Astrocyte (in vitro differentiated cells and primary cell): ENCODE results near the gene CHMP6. TPM values are rescaled to one million over a fixed set of nuclear protein-coding genes. Genes with fewer than 3 reads are reported as not detected.
A peak's percentile ranks its signal among the peaks of the same experiment; 100 is the strongest.

Experiments
- DNase-seq: peaks from one replicate; pipeline ENCODE4 v3.0.0-alpha.2; 2010; ENCODE audit warnings: low read depth
- FAIRE-seq: peaks from 2 replicates; lab custom pipeline; 2011; peaks lifted over from hg19 to GRCh38; lab: Jason Lieb, UNC
- H2AFZ ChIP-seq: 2 replicates; pipeline ENCODE4 v1.6.0; 2012; ENCODE audit warnings: low read depth, low read length, inconsistent platforms
- H3K27ac ChIP-seq: 2 replicates; pipeline ENCODE4 v1.5.1; 2011; ENCODE audit warnings: low read depth, low read length, inconsistent platforms
- H3K27me3 ChIP-seq: 2 replicates; pipeline ENCODE4 v1.6.0; 2011; ENCODE audit warnings: low read length, inconsistent platforms; ENCODE audit not compliant: insufficient read depth
- H3K36me3 ChIP-seq: 2 replicates; pipeline ENCODE4 v1.5.1; 2011; ENCODE audit warnings: low read length, inconsistent platforms; ENCODE audit not compliant: insufficient read depth
- H3K4me1 ChIP-seq: 2 replicates; pipeline ENCODE4 v1.5.1; 2011; ENCODE audit warnings: low read length, inconsistent platforms; ENCODE audit not compliant: insufficient read depth
- H3K4me2 ChIP-seq: 2 replicates; pipeline ENCODE4 v1.6.0; 2012; ENCODE audit warnings: low read length, inconsistent platforms
- H3K4me3 ChIP-seq: 2 replicates; pipeline ENCODE4 v1.5.1; 2011; ENCODE audit warnings: low read depth, mild to moderate bottlenecking, low read length, inconsistent platforms; ENCODE audit not compliant: insufficient read depth
- H3K79me2 ChIP-seq: 2 replicates; pipeline ENCODE4 v1.6.0; 2012; ENCODE audit warnings: mild to moderate bottlenecking, low read length, inconsistent platforms; ENCODE audit not compliant: insufficient read depth
- H3K9ac ChIP-seq: 2 replicates; pipeline ENCODE4 v1.6.0; 2012; ENCODE audit warnings: mild to moderate bottlenecking, low read length, inconsistent platforms
- H3K9me3 ChIP-seq: 2 replicates; pipeline ENCODE4 v1.5.1; 2012; ENCODE audit warnings: low read depth, mild to moderate bottlenecking, low read length, inconsistent platforms; ENCODE audit not compliant: insufficient read depth
- H4K20me1 ChIP-seq: 2 replicates; pipeline ENCODE4 v1.6.0; 2012; ENCODE audit warnings: low read length, inconsistent platforms; ENCODE audit not compliant: insufficient read depth
- H3K27ac Mint-ChIP-seq: one replicate; pipeline ENCODE4 v1.8.0; 2021; ENCODE audit warnings: mild to moderate bottlenecking, mixed read lengths; ENCODE audit not compliant: unreplicated experiment
- H3K27me3 Mint-ChIP-seq: one replicate; pipeline ENCODE4 v1.8.0; 2021; ENCODE audit warnings: low read depth, mixed read lengths; ENCODE audit not compliant: unreplicated experiment
- H3K36me3 Mint-ChIP-seq: one replicate; pipeline ENCODE4 v1.8.0; 2021; ENCODE audit warnings: low read depth, mixed read lengths; ENCODE audit not compliant: unreplicated experiment
- H3K4me1 Mint-ChIP-seq: one replicate; pipeline ENCODE4 v1.8.0; 2021; ENCODE audit warnings: low read depth, mixed read lengths; ENCODE audit not compliant: unreplicated experiment
- H3K4me3 Mint-ChIP-seq: one replicate; pipeline ENCODE4 v1.8.0; 2021; ENCODE audit warnings: mild to moderate bottlenecking, moderate library complexity, mixed read lengths; ENCODE audit not compliant: unreplicated experiment
- H3K9me3 Mint-ChIP-seq: one replicate; pipeline ENCODE4 v1.8.0; 2021; ENCODE audit warnings: mild to moderate bottlenecking, mixed read lengths; ENCODE audit not compliant: unreplicated experiment
- EZH2 ChIP-seq: IDR thresholded peaks from 2 replicates; pipeline ENCODE4 v1.6.1; 2012; ENCODE audit warnings: mild to moderate bottlenecking, low read length, inconsistent platforms; ENCODE audit not compliant: insufficient read depth
- total RNA-seq: library from RNA; stranded (reverse); gene quantifications from 2 replicates; pipeline ENCODE4 v1.2.1, GENCODE V29; 2021
- TF ChIP-seq, protein P1 (sequence below): IDR thresholded peaks from 2 replicates; pipeline ENCODE4 v1.5.1; 2011; ENCODE audit warnings: low read depth, mild to moderate bottlenecking, inconsistent platforms, low read length, moderate library complexity; ENCODE audit not compliant: insufficient read depth

CHMP6 gene
- total RNA-seq, 1 donor from 2014 or later = 19.0 TPM

DNA sequence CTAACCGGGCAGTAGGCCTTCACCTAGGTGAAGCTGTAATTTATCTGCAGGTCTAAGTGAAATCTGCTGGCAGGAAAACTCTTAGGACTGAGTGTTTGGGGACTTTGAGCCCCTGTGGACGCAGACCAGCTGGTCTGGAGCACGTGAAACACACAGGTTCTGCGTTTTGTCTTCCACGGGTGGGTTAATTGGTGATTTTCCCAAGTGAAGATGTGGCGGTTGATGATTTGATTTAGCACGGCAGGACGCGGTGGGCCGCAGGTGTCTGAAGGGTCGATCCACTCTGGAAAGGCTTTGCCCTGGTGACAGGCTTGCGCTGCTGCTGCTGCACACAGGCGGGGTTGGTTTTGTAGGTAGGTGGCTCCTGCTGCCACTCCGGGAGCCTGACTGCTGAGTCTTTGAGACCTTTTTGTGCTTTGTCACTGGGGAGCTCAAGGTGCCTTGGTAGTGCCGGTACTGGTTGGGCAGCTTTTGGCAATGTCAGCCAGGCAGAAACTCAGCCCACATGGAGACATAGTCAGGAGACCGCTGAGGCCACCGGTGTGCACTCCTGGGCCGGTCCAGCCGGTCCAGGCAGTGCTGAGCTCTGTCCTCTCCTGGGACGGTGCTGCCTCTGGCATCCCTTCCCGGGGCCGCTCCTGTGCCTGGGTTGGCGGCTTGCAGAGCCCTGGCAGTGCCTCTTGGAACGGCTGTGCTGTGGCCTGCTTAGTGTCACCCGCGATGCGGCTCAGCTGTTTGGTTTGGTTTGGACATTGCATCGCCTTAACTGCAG, 45.6 kb downstream of the CHMP6 start:
- no peaks in the 10 kb centered on the region for H3K9me3 ChIP-seq
- H3K27me3 ChIP-seq = no peaks in the 10 kb centered on the region
- Mint-ChIP-seq H3K4me1 (peaks cover 23% of the 10 kb centered on the region), H3K27ac (no peak overlapping the region), H3K36me3 (peaks cover 12% of the 10 kb centered on the region), H3K27me3 (no peaks in the 10 kb centered on the region), H3K4me3 (peak overlapping the region; percentile 92), H3K9me3 (no peaks in the 10 kb centered on the region)
- DNase-seq = no peak
- FAIRE-seq = no peak
- no peak overlapping the region for H2AFZ ChIP-seq
- no peak overlapping the region for H3K27ac ChIP-seq
- no peak for TF ChIP-seq EZH2
- TF ChIP-seq, protein P1, sequence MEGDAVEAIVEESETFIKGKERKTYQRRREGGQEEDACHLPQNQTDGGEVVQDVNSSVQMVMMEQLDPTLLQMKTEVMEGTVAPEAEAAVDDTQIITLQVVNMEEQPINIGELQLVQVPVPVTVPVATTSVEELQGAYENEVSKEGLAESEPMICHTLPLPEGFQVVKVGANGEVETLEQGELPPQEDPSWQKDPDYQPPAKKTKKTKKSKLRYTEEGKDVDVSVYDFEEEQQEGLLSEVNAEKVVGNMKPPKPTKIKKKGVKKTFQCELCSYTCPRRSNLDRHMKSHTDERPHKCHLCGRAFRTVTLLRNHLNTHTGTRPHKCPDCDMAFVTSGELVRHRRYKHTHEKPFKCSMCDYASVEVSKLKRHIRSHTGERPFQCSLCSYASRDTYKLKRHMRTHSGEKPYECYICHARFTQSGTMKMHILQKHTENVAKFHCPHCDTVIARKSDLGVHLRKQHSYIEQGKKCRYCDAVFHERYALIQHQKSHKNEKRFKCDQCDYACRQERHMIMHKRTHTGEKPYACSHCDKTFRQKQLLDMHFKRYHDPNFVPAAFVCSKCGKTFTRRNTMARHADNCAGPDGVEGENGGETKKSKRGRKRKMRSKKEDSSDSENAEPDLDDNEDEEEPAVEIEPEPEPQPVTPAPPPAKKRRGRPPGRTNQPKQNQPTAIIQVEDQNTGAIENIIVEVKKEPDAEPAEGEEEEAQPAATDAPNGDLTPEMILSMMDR = no peak
- H3K4me1 ChIP-seq = peaks cover 59% of the 10 kb centered on the region
- H3K79me2 ChIP-seq = peaks cover 65% of the 10 kb centered on the region
- H3K4me3 ChIP-seq = peak overlapping the region; percentile 68
- peak overlapping the region; percentile 75 for H3K9ac ChIP-seq
- H3K4me2 ChIP-seq = peak overlapping the region; percentile 85
- H3K36me3 ChIP-seq = no peaks in the 10 kb centered on the region
- H4K20me1 ChIP-seq = peaks cover 68% of the 10 kb centered on the region

DNA sequence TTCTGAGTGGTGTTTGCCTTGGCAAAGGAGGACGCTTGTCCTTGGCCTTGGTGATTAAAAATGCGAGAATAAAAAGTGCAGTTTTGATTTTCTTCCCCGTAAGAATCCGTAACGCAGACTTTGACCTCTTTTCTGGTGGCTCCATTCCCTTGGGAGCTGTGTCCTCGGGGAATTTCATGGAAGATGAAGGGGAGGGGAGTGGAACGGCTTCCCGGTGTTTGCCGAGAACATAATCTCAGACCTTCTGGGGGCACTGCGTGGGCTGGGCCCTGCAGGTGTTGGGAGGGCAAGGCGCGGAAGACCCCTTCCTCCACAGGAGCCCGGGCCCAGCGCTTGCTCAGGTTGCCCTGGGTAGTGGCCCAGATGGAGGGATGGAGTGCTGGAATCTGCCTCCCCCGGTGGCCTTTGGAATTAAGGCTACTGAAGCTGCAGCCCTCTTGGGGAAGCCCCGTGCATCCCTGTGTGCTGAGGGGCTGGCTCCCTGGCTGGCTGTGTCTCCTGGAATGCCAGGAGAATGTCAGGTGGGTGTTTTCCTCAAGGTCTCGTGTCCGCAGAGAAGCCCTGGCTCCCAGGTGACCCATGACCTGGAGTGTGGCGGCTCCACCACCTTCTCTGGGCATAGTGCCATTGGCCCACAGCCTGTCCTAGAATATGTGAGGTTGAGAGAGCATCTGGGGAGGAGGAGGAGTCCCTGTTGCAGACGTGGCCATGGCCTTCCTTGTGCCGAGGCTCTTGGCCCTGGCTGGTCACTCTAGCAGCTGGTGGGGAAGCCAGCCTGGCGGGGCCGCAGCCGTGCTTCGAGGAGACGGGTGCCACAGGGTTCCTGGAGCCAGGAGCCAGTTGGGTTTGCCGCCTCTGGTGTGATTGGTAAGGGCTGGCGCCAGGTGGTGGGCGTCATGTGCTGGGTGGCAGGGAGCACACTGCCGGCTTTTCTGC, 46.4 kb downstream of the CHMP6 start:
- H3K79me2 ChIP-seq = peaks cover 74% of the 10 kb centered on the region
- no peak overlapping the region for H3K27ac Mint-ChIP-seq

More for the DNA sequence above, 46.4 kb downstream of the CHMP6 start:
- H3K27me3 Mint-ChIP-seq = no peaks in the 10 kb centered on the region
- H3K27ac ChIP-seq = no peak overlapping the region
- no peaks in the 10 kb centered on the region for H3K27me3 ChIP-seq
- H3K9ac ChIP-seq = peak overlapping the region; percentile 75
- H3K9me3 Mint-ChIP-seq = no peaks in the 10 kb centered on the region
- peaks cover 67% of the 10 kb centered on the region for H4K20me1 ChIP-seq
- FAIRE-seq (no peak), DNase-seq (no peak)
- no peaks in the 10 kb centered on the region for H3K9me3 ChIP-seq
- H2AFZ ChIP-seq = no peak overlapping the region
- H3K36me3 Mint-ChIP-seq = peaks cover 10% of the 10 kb centered on the region
- H3K4me1 Mint-ChIP-seq = peaks cover 23% of the 10 kb centered on the region
- no peak for TF ChIP-seq EZH2
- TF ChIP-seq, protein P1 = no peak
- peak overlapping the region; percentile 24 for H3K4me3 ChIP-seq
- peaks cover 59% of the 10 kb centered on the region for H3K4me1 ChIP-seq
- peak overlapping the region; percentile 45 for H3K4me3 Mint-ChIP-seq
- no peaks in the 10 kb centered on the region for H3K36me3 ChIP-seq
- H3K4me2 ChIP-seq = peak overlapping the region; percentile 85
